Sigmoid colon (tissue), 7 donors: ENCODE data around the gene MRPL53. TPM values are rescaled to one million over a fixed set of nuclear protein-coding genes. Genes with fewer than 3 reads are reported as not detected.

Experiments used
- DNase-seq: peaks from one replicate; pipeline ENCODE4 v3.0.0-alpha.2; 2019
- H3K27ac ChIP-seq, 4 donors: fragments of 200-600 bp; sonication (generic); one replicate each; pipeline ENCODE4 v1.5.1; 2016 to 2019; ENCODE audit warnings: mild to moderate bottlenecking in 1 of 4
- H3K27me3 ChIP-seq, 3 donors: fragments of 200-600 bp; sonication (generic); one replicate each; pipeline ENCODE4 v1.5.1; 2019; ENCODE audit warnings: mild to moderate bottlenecking in 1 of 3
- H3K36me3 ChIP-seq, 4 donors: fragments of 200-600 bp; sonication (generic); one replicate each; pipeline ENCODE4 v1.5.1; 2016 to 2019
- H3K4me1 ChIP-seq, 4 donors: fragments of 200-600 bp; sonication (generic); one replicate each; pipeline ENCODE4 v1.5.1; 2017 to 2019
- H3K4me3 ChIP-seq, 4 donors: fragments of 200-600 bp; sonication (generic); one replicate each; pipeline ENCODE4 v1.5.1; 2017 to 2019; ENCODE audit warnings: mild to moderate bottlenecking in 2 of 4, moderate library complexity in 1 of 4
- H3K9me3 ChIP-seq, 4 donors: fragments of 200-600 bp in 3 of 4; sonication (generic) in 3 of 4; one replicate each; pipeline versions ENCODE4 v1.5.1 to v1.6.1; 2013 to 2019
- EP300 ChIP-seq, 4 donors: sonication (generic); formaldehyde crosslinking; IDR thresholded peaks; one replicate each; pipeline ENCODE4 v1.6.1; 2017; ENCODE audit warnings: antibody characterized with exemption in 4 of 4
- POLR2A ChIP-seq, 2 donors: fragments of 450-650 bp; IDR thresholded peaks; one replicate each; pipeline ENCODE4 v1.6.1; 2016; ENCODE audit warnings: antibody characterized with exemption in 2 of 2, mild to moderate bottlenecking in 2 of 2, moderate library complexity in 2 of 2
- POLR2AphosphoS5 ChIP-seq, 4 donors: sonication (generic); formaldehyde crosslinking; IDR thresholded peaks; one replicate each; pipeline ENCODE4 v1.6.1; 2017; ENCODE audit warnings: antibody characterized with exemption in 4 of 4
- WGBS, 2 donors: extraction: QIAGEN DNeasy Blood & Tissue Kit; methylation state at CpG; one replicate each; pipeline ENCODE4 v1.1.7; 2013; 5-methylcytosine and 5-hydroxymethylcytosine counted together
- intact Hi-C: fragments of 100-400 bp; cut with DNase I; formaldehyde crosslinking; loops from one replicate; pipeline ENCODE4 v1.15.1; 2023
- polyA plus RNA-seq, 3 donors: library from polyadenylated mRNA; stranded (reverse); fragments of 200-250 nt; gene quantifications; one replicate each; pipeline ENCODE4 v1.2.3, GENCODE V29; 2013
- total RNA-seq, 4 donors: library from RNA; depleted of rRNA; stranded (reverse); fragments of >200 nt; gene quantifications; one replicate each; pipeline ENCODE4 v1.1.0, GENCODE V29; 2016
- TF ChIP-seq, protein P1 (sequence below), 4 experiments: fragments of 450-650 bp in 3 of 4; fragments of 200-600 bp in 1 of 4; IDR thresholded peaks; one replicate each; pipeline ENCODE4 v1.5.1; 2016 to 2019; ENCODE audit warnings: antibody characterized with exemption in 4 of 4, mild to moderate bottlenecking in 3 of 4, moderate library complexity in 2 of 4
- donor health status: healthy with polysubstance abuse.
- donor health status: Bipolar disorder and iron deficiency.
- donor health status: healthy.

MRPL53 gene
- total and polyA plus RNA-seq, 7 donors = 10.2 to 77.1 (median 59.7) TPM

GRCh38 chr2:74495440-74495839, 23.0 kb upstream of the MRPL53 start:
- 89 to 96% methylated on average over 1 of the region's 1 CpG for WGBS, 2 donors
- Histone ChIP-seq H3K27me3 (peaks cover 27 to 39% (median 31%) of the 10 kb centered on the region in 3 donors), H3K27ac (no peak overlapping the region), H3K36me3 (peaks cover 0 to 41% (median 29%) of the 10 kb centered on the region in 4 donors), H3K9me3 (no peaks in the 10 kb centered on the region), H3K4me3 (no peak overlapping the region), H3K4me1 (peaks cover 0 to 27% (median 25%) of the 10 kb centered on the region in 4 donors)
- TF ChIP-seq, protein P1, sequence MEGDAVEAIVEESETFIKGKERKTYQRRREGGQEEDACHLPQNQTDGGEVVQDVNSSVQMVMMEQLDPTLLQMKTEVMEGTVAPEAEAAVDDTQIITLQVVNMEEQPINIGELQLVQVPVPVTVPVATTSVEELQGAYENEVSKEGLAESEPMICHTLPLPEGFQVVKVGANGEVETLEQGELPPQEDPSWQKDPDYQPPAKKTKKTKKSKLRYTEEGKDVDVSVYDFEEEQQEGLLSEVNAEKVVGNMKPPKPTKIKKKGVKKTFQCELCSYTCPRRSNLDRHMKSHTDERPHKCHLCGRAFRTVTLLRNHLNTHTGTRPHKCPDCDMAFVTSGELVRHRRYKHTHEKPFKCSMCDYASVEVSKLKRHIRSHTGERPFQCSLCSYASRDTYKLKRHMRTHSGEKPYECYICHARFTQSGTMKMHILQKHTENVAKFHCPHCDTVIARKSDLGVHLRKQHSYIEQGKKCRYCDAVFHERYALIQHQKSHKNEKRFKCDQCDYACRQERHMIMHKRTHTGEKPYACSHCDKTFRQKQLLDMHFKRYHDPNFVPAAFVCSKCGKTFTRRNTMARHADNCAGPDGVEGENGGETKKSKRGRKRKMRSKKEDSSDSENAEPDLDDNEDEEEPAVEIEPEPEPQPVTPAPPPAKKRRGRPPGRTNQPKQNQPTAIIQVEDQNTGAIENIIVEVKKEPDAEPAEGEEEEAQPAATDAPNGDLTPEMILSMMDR (IDR thresholded peaks at IDR 0.05) = no peak
- TF ChIP-seq POLR2A (IDR thresholded peaks at IDR 0.05) = no peak
- TF ChIP-seq EP300 (IDR thresholded peaks at IDR 0.05) = no peak
- TF ChIP-seq POLR2AphosphoS5 (IDR thresholded peaks at IDR 0.05) = no peak
- intact Hi-C loops = no loop called here
- DNase-seq = no peak

DNA sequence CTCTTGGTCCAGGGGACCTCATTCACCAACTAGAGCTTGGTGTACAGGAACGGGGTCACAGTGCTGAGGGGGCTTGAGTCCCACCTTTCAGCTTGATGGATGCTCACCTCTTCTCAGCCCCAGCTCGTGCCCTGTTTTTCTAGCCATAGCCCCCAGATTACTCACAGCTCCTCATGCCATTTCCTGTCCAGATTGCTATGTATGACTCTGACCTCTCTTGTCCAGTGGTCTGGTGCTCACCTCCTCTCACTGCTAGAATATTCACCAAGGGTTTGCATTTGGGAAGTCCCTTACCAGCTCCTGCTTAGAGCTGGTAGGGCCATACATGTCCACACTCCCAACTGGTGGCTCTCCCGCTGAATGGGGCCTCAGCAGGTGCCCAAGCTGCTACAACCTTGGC, 21.1 kb upstream of the MRPL53 start:
- peaks cover 8 to 20% (median 14%) of the 10 kb centered on the region in 3 donors for H3K27me3 ChIP-seq
- H3K9me3 ChIP-seq = no peaks in the 10 kb centered on the region
- 92 to 94% methylated on average over 3 of the region's 3 CpGs for WGBS, 2 donors
- H3K4me3 ChIP-seq = no peak overlapping the region
- H3K27ac ChIP-seq = no peak overlapping the region
- DNase-seq = no peak
- no peak for TF ChIP-seq EP300 (IDR thresholded peaks at IDR 0.05)
- TF ChIP-seq POLR2A (IDR thresholded peaks at IDR 0.05) = no peak
- TF ChIP-seq, protein P1 (IDR thresholded peaks at IDR 0.05) = no peak
- no peak for TF ChIP-seq POLR2AphosphoS5 (IDR thresholded peaks at IDR 0.05)
- peaks cover 0 to 59% (median 37%) of the 10 kb centered on the region in 4 donors for H3K36me3 ChIP-seq
- peaks cover 0 to 12% (median 12%) of the 10 kb centered on the region in 4 donors for H3K4me1 ChIP-seq
- intact Hi-C loops = no loop called here

DNA sequence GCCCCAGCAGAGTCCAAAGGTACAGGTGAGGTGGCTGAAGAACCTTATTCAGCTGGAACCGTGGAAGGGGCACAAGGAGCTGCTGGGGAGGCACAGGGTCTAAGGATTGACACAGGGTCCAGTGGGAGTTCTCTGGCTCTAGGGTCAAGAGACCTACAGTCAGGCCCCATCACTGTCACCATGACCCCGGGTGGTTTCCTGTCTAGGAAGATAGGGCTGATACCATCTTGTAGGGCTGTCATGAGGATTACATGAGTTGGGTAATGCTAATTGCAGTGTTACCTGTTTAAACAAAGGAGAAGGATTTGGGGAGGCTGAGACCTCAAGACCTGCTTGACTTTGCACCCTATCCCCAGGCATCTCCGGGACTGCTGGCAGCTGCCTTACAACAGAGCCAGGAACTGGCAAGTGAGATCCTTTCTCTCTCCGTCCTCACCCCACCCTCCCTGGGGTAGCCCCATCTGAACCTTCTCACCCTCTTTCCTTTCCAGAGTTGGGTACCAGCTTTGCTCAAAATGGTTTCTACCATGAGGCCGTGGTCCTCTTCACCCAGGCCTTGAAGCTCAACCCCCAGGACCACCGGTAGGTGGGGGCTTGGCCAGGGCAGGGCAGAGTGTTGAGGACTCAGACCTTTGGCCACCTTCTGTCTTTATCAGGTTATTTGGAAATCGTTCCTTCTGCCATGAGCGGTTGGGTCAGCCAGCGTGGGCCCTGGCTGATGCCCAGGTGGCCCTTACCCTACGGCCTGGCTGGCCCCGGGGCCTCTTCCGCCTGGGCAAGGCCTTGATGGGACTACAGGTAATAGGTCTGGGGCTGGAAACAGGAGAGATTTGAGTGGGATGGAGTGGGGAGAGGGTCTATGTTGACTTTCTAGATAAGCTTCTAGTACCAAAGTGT, 19.4 kb upstream of the MRPL53 start:
- Histone ChIP-seq H3K36me3 (peaks cover 0 to 74% (median 43%) of the 10 kb centered on the region in 4 donors), H3K4me1 (no peaks in the 10 kb centered on the region)
- 92 to 95% methylated on average over 12 of the region's 12 CpGs for WGBS, 2 donors

GRCh38 chr2:74489906-74490305, 17.4 kb upstream of the MRPL53 start:
- no peaks in the 10 kb centered on the region for H3K27me3 ChIP-seq
- no peaks in the 10 kb centered on the region for H3K9me3 ChIP-seq
- intact Hi-C loops = no loop called here
- TF ChIP-seq POLR2A (IDR thresholded peaks at IDR 0.05) = no peak
- TF ChIP-seq EP300 (IDR thresholded peaks at IDR 0.05) = no peak
- no peak for TF ChIP-seq POLR2AphosphoS5 (IDR thresholded peaks at IDR 0.05)
- TF ChIP-seq, protein P1 (IDR thresholded peaks at IDR 0.05) = no peak
- H3K4me1 ChIP-seq = no peaks in the 10 kb centered on the region
- H3K36me3 ChIP-seq = peaks cover 0 to 94% (median 46%) of the 10 kb centered on the region in 4 donors
- H3K27ac ChIP-seq = no peak overlapping the region
- 95 to 97% methylated on average over 9 of the region's 9 CpGs for WGBS, 2 donors
- DNase-seq = no peak
- H3K4me3 ChIP-seq = no peak overlapping the region

More for the DNA sequence above, 19.4 kb upstream of the MRPL53 start:
- intact Hi-C loops = no loop called here
- Histone ChIP-seq H3K27me3 (peaks cover 0 to 3% (median 0%) of the 10 kb centered on the region in 3 donors), H3K4me3 (no peak overlapping the region), H3K9me3 (no peaks in the 10 kb centered on the region), H3K27ac (no peak overlapping the region)
- TF ChIP-seq EP300 (IDR thresholded peaks at IDR 0.05) (no peak), POLR2A (IDR thresholded peaks at IDR 0.05) (no peak), POLR2AphosphoS5 (IDR thresholded peaks at IDR 0.05) (no peak)
- TF ChIP-seq, protein P1 (IDR thresholded peaks at IDR 0.05) = no peak
- no peak for DNase-seq
